PFSK-1 (cell line): Measurements from ENCODE around the gene MATN4.

Experiments
- POLR2AphosphoS5 ChIP-seq: IDR thresholded peaks from 2 replicates; pipeline ENCODE4 v1.6.1; 2012; ENCODE audit warnings: low read depth, mild to moderate bottlenecking, control low read depth, low read length, moderate library complexity
- SIN3A ChIP-seq: IDR thresholded peaks from 2 replicates; pipeline ENCODE4 v1.6.1; 2012; ENCODE audit warnings: mild to moderate bottlenecking, low read length, moderate library complexity, borderline replicate concordance; ENCODE audit not compliant: insufficient read depth
- TAF1 ChIP-seq: IDR thresholded peaks from 2 replicates; pipeline ENCODE4 v1.6.1; 2012; ENCODE audit warnings: low read length, control low read depth, borderline replicate concordance; ENCODE audit not compliant: insufficient read depth
- TF ChIP-seq, protein P1 (sequence below), 2 experiments: IDR thresholded peaks; 2 replicates each; pipeline versions ENCODE4 v1.6.1 to v1.8.0; 2011 to 2012; ENCODE audit warnings: low read depth in 2 of 2, low read length in 2 of 2, control low read depth in 1 of 2, inconsistent platforms in 1 of 2, mild to moderate bottlenecking in 1 of 2, moderate library complexity in 1 of 2; ENCODE audit not compliant: insufficient read depth in 1 of 2

DNA sequence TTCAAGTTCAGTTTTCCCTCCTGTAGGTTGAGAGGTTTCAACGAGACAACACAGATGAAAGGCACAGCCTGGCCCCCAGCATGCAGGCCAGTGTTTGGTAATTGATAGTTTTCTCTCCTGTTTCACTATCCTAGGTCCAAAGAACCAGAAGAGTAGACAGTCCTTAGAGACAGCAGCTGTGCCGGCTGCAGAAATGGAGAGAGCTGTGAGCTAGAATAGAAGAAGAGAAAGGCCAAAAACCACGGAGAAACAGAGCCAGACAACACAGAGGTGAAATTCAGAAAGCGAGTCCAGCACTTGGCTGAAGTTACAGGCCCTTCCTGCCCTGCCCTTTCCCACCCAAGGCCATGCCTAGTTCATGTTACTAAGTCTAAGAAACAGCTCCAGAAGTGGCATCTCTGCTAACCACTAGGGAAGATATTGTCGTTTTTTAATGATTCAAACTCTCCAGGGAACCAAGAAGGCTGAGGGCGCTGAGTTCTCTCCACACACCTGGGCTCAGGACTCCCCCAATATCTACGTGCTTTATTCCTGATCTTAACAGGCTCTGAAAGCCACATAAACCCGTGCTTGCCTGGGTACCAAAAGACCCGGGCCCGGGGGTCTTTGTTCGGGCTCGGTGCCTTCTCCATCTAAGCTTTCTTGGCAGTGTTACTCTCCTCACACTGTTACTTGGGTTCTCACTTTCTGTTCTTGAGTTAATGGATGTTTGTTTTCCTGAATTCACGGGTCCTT is 18.0 kb downstream of the MATN4 start:
- TF ChIP-seq POLR2AphosphoS5 = no peak
- TF ChIP-seq SIN3A = no peak
- TF ChIP-seq, protein P1, sequence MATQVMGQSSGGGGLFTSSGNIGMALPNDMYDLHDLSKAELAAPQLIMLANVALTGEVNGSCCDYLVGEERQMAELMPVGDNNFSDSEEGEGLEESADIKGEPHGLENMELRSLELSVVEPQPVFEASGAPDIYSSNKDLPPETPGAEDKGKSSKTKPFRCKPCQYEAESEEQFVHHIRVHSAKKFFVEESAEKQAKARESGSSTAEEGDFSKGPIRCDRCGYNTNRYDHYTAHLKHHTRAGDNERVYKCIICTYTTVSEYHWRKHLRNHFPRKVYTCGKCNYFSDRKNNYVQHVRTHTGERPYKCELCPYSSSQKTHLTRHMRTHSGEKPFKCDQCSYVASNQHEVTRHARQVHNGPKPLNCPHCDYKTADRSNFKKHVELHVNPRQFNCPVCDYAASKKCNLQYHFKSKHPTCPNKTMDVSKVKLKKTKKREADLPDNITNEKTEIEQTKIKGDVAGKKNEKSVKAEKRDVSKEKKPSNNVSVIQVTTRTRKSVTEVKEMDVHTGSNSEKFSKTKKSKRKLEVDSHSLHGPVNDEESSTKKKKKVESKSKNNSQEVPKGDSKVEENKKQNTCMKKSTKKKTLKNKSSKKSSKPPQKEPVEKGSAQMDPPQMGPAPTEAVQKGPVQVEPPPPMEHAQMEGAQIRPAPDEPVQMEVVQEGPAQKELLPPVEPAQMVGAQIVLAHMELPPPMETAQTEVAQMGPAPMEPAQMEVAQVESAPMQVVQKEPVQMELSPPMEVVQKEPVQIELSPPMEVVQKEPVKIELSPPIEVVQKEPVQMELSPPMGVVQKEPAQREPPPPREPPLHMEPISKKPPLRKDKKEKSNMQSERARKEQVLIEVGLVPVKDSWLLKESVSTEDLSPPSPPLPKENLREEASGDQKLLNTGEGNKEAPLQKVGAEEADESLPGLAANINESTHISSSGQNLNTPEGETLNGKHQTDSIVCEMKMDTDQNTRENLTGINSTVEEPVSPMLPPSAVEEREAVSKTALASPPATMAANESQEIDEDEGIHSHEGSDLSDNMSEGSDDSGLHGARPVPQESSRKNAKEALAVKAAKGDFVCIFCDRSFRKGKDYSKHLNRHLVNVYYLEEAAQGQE (IDR thresholded peaks at IDR 0.05; ENCODE audit: insufficient read depth in 1 of 2, low read depth in 2 of 2, low read length in 2 of 2) = no peak
- TF ChIP-seq TAF1 = no peak
